Liver (tissue), 3 donors: ENCODE results near the gene GAB2.

Experiments
- CTCF ChIP-seq: fragments of 150-350 bp; IDR thresholded peaks from 2 replicates; pipeline ENCODE4 v1.5.1; 2017; ENCODE audit warnings: improper control_type of control experiment, low read depth, low read length; ENCODE audit not compliant: missing input control
- GABPA ChIP-seq, 2 donors: IDR thresholded peaks in 1 of 2; conservative IDR thresholded peaks in 1 of 2; 2 replicates each; pipeline ENCODE4 v1.6.1; 2016; ENCODE audit warnings: antibody characterized with exemption in 2 of 2, mild to moderate bottlenecking in 1 of 2, moderate library complexity in 1 of 2
- TAF1 ChIP-seq: conservative IDR thresholded peaks from 2 replicates; pipeline ENCODE4 v1.6.1; 2016; ENCODE audit warnings: antibody characterized with exemption, mild to moderate bottlenecking
- donor health status: healthy.
- donor health status: healthy.

- TF ChIP-seq CTCF (no peak), GABPA (IDR thresholded peaks at IDR 0.05 in 1 of 2, conservative IDR thresholded peaks at IDR 0.05 in 1 of 2) (no peak), TAF1 (no peak)
Observed at GRCh38 chr11:78424334-78425270, 7.0 kb upstream of the GAB2 start.
